ENCODE results near the gene MARCHF6.
A peak's percentile ranks its signal among the peaks of the same experiment; 100 is the strongest.

MARCHF6 gene

GRCh38 chr5:10351919-10352318 is 1.6 kb upstream of the MARCHF6 start:
- H3K36me3 ChIP-seq: no peaks in the 10 kb centered on the region
- peaks cover 30 to 47% of the 10 kb centered on the region in 2 experiments for H3K4me1 ChIP-seq (ENCODE audit: control insufficient read depth in 1 of 2, insufficient read depth in 1 of 2, low read depth in 1 of 2, low read length in 1 of 2)
- H3K9me3 ChIP-seq: no peaks in the 10 kb centered on the region
- no peak overlapping the region for H3K4me3 ChIP-seq (ENCODE audit: low read depth in 1 of 2, low read length in 1 of 2)
- H3K27ac ChIP-seq: peak overlapping the region; percentile 93
- H3K27me3 ChIP-seq: no peaks in the 10 kb centered on the region
- no peak for TF ChIP-seq CTCF (IDR thresholded peaks at IDR 0.05)

GRCh38 chr5:10352430-10353240 is 860 bp upstream of the MARCHF6 start:
- Histone ChIP-seq H3K27me3 (no peaks in the 10 kb centered on the region), H3K36me3 (no peaks in the 10 kb centered on the region), H3K4me1 (ENCODE audit: control insufficient read depth in 1 of 2, insufficient read depth in 1 of 2, low read depth in 1 of 2, low read length in 1 of 2) (peaks cover 30 to 48% of the 10 kb centered on the region in 2 experiments), H3K27ac (peak overlapping the region; percentile 93), H3K4me3 (ENCODE audit: low read depth in 1 of 2, low read length in 1 of 2) (peak overlapping the region; percentile 85 to 87), H3K9me3 (no peaks in the 10 kb centered on the region)
- no peak for TF ChIP-seq CTCF (IDR thresholded peaks at IDR 0.05)

- Histone ChIP-seq H3K9me3 (no peaks in the 10 kb centered on the region), H3K4me3 (ENCODE audit: low read depth in 1 of 2, low read length in 1 of 2) (peak overlapping the region; percentile 85 to 87), H3K4me1 (ENCODE audit: control insufficient read depth in 1 of 2, insufficient read depth in 1 of 2, low read depth in 1 of 2, low read length in 1 of 2) (peaks cover 36 to 57% of the 10 kb centered on the region in 2 experiments), H3K27ac (peak overlapping the region; percentile 93), H3K27me3 (no peaks in the 10 kb centered on the region), H3K36me3 (no peaks in the 10 kb centered on the region)
- TF ChIP-seq CTCF (IDR thresholded peaks at IDR 0.05): peak; percentile 8
Observed at GRCh38 chr5:10354048-10354872, 765 bp downstream of the MARCHF6 start.

GRCh38 chr5:10355071-10355889 is 1.8 kb downstream of the MARCHF6 start:
- Histone ChIP-seq H3K27me3 (no peaks in the 10 kb centered on the region), H3K9me3 (no peaks in the 10 kb centered on the region), H3K27ac (peak overlapping the region; percentile 93), H3K4me3 (ENCODE audit: low read depth in 1 of 2, low read length in 1 of 2) (peak overlapping the region; percentile 85 to 87), H3K36me3 (no peaks in the 10 kb centered on the region), H3K4me1 (ENCODE audit: control insufficient read depth in 1 of 2, insufficient read depth in 1 of 2, low read depth in 1 of 2, low read length in 1 of 2) (peaks cover 36 to 59% of the 10 kb centered on the region in 2 experiments)
- TF ChIP-seq CTCF (IDR thresholded peaks at IDR 0.05): no peak

GRCh38 chr5:10358999-10359398 is 5.5 kb downstream of the MARCHF6 start:
- H3K36me3 ChIP-seq: no peaks in the 10 kb centered on the region
- H3K9me3 ChIP-seq: no peaks in the 10 kb centered on the region
- peaks cover 29 to 45% of the 10 kb centered on the region in 2 experiments for H3K4me1 ChIP-seq (ENCODE audit: control insufficient read depth in 1 of 2, insufficient read depth in 1 of 2, low read depth in 1 of 2, low read length in 1 of 2)
- no peak overlapping the region for H3K27ac ChIP-seq
- H3K4me3 ChIP-seq (ENCODE audit: low read depth in 1 of 2, low read length in 1 of 2): no peak overlapping the region
- H3K27me3 ChIP-seq: no peaks in the 10 kb centered on the region
- no peak for TF ChIP-seq CTCF (IDR thresholded peaks at IDR 0.05)

Data from neutrophil (primary cell).